DND-41 (cell line): ENCODE results near the gene CSRNP3.

Experiments
- ATAC-seq: fragments of 200-7000 bp; cut with Tn5 transposase; 3 replicates; pipeline ENCODE4 v1.9.1; 2021; ENCODE audit warnings: low read depth; ENCODE audit not compliant: insufficient read depth
- DNase-seq: peaks from one replicate; pipeline ENCODE4 v3.0.0-alpha.2; 2020
- H2AFZ ChIP-seq: 2 replicates; pipeline ENCODE4 v1.6.0; 2012; ENCODE audit warnings: low read depth, low read length
- H3K27ac ChIP-seq: 2 replicates; pipeline ENCODE4 v1.5.1; 2012; ENCODE audit warnings: low read length, inconsistent platforms
- H3K27me3 ChIP-seq: fragments of 200-600 bp; sonication (generic); 2 replicates; pipeline ENCODE4 v1.6.0; 2012; ENCODE audit warnings: low read length, mild to moderate bottlenecking, inconsistent platforms; ENCODE audit not compliant: insufficient read depth, poor library complexity
- H3K36me3 ChIP-seq: 2 replicates; pipeline ENCODE4 v1.5.1; 2012; ENCODE audit warnings: low read length, inconsistent platforms; ENCODE audit not compliant: insufficient read depth
- H3K4me1 ChIP-seq: 2 replicates; pipeline ENCODE4 v1.5.1; 2012; ENCODE audit warnings: mild to moderate bottlenecking, low read length; ENCODE audit not compliant: insufficient read depth
- H3K4me2 ChIP-seq: 2 replicates; pipeline ENCODE4 v1.6.0; 2012; ENCODE audit warnings: mild to moderate bottlenecking, moderate library complexity, low read length, inconsistent platforms; ENCODE audit not compliant: insufficient read depth
- H3K4me3 ChIP-seq, 2 experiments: fragments of 200-600 bp in 1 of 2; shearing (Covaris generic) in 1 of 2; 2 replicates each; pipeline ENCODE4 v1.5.1; 2012 to 2016; ENCODE audit warnings: inconsistent platforms in 2 of 2, low read length in 2 of 2, mild to moderate bottlenecking in 2 of 2, low read depth in 1 of 2, moderate library complexity in 1 of 2
- H3K79me2 ChIP-seq: 2 replicates; pipeline ENCODE4 v1.6.0; 2012; ENCODE audit warnings: low read length, inconsistent platforms; ENCODE audit not compliant: insufficient read depth
- H3K9ac ChIP-seq: 2 replicates; pipeline ENCODE4 v1.6.0; 2012; ENCODE audit warnings: low read depth, mild to moderate bottlenecking, inconsistent platforms, low read length, moderate library complexity
- H3K9me3 ChIP-seq: 2 replicates; pipeline ENCODE4 v1.5.1; 2012; ENCODE audit warnings: low read length, moderate library complexity, mild to moderate bottlenecking, inconsistent platforms; ENCODE audit not compliant: insufficient read depth, severe bottlenecking
- H4K20me1 ChIP-seq: 2 replicates; pipeline ENCODE4 v1.6.0; 2012; ENCODE audit warnings: low read length; ENCODE audit not compliant: insufficient read depth
- EZH2 ChIP-seq: IDR thresholded peaks from 3 replicates; pipeline ENCODE4 v1.6.1; 2012; ENCODE audit warnings: borderline replicate concordance, low read depth, mild to moderate bottlenecking, moderate library complexity, low read length, inconsistent platforms; ENCODE audit not compliant: severe bottlenecking
- TF ChIP-seq, protein P1 (sequence below): IDR thresholded peaks from 2 replicates; pipeline ENCODE4 v1.5.1; 2012; ENCODE audit warnings: borderline replicate concordance, low read length, moderate library complexity, mild to moderate bottlenecking; ENCODE audit not compliant: poor library complexity, severe bottlenecking; ENCODE audit errors: extremely low read depth

The CSRNP3 gene

DNA sequence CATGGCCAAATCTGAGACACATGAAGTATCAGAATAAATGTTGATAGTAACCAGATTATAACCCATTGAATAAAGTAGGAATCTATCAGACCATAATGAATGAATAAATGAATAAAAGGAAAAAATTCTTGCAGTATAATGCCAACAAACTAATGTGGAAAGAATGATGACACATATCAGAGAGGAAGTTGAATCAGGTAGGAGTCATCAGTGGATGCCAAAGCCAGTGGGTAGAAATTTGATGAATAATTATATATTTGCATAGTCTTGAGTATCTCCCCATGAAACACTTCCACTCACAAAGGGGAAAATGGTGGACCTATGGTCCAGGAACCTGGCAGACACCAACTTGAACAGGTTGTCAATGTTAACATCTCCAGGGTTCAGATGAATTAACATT, 255.9 kb downstream of the CSRNP3 start:
- H4K20me1 ChIP-seq, result no peaks in the 10 kb centered on the region
- no peaks in the 10 kb centered on the region for H3K79me2 ChIP-seq
- H3K4me2 ChIP-seq, result no peak overlapping the region
- ATAC-seq (no peak), DNase-seq (no peak)
- H3K4me1 ChIP-seq, result no peaks in the 10 kb centered on the region
- no peak overlapping the region for H3K9ac ChIP-seq
- no peaks in the 10 kb centered on the region for H3K36me3 ChIP-seq
- no peak overlapping the region for H3K4me3 ChIP-seq
- H3K27me3 ChIP-seq, result no peaks in the 10 kb centered on the region
- H3K9me3 ChIP-seq, result no peaks in the 10 kb centered on the region
- no peak overlapping the region for H3K27ac ChIP-seq
- no peak for TF ChIP-seq EZH2
- TF ChIP-seq, protein P1, sequence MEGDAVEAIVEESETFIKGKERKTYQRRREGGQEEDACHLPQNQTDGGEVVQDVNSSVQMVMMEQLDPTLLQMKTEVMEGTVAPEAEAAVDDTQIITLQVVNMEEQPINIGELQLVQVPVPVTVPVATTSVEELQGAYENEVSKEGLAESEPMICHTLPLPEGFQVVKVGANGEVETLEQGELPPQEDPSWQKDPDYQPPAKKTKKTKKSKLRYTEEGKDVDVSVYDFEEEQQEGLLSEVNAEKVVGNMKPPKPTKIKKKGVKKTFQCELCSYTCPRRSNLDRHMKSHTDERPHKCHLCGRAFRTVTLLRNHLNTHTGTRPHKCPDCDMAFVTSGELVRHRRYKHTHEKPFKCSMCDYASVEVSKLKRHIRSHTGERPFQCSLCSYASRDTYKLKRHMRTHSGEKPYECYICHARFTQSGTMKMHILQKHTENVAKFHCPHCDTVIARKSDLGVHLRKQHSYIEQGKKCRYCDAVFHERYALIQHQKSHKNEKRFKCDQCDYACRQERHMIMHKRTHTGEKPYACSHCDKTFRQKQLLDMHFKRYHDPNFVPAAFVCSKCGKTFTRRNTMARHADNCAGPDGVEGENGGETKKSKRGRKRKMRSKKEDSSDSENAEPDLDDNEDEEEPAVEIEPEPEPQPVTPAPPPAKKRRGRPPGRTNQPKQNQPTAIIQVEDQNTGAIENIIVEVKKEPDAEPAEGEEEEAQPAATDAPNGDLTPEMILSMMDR, result no peak
- no peak overlapping the region for H2AFZ ChIP-seq
